OCI-LY7 (cell line): ENCODE measurements around the gene TMEM109. TPM values are rescaled to one million over a fixed set of nuclear protein-coding genes. Genes with fewer than 3 reads are reported as not detected.
A peak's percentile ranks its signal among the peaks of the same experiment; 100 is the strongest.

Source experiments
- BruUV-seq: library from RNA; stranded (reverse); fragments of 400-500 nt; replicated peaks from 2 replicates; lab custom pipeline; 2021; lab: Mats Ljungman, UMichigan
- CTCF ChIA-PET: fragments of 300-600 bp; sonication (Branson Sonifier 250); formaldehyde crosslinking; loops from one replicate; lab custom pipeline; 2022; ENCODE audit warnings: antibody characterized with exemption; ENCODE audit not compliant: unreplicated experiment; lab: Charles Lee
- POLR2A ChIA-PET: fragments of 300-600 bp; sonication (Branson Sonifier 250); formaldehyde crosslinking; loops from one replicate; lab custom pipeline; 2022; ENCODE audit warnings: antibody characterized with exemption; lab: Charles Lee
- DNase-seq: peaks from one replicate; pipeline ENCODE4 v3.0.0-alpha.2; 2015; ENCODE audit warnings: low spot score
- H2AFZ ChIP-seq: fragments of 200-600 bp; sonication (generic), shearing (Covaris generic); 2 replicates; pipeline ENCODE4 v1.6.1; 2014; ENCODE audit warnings: mild to moderate bottlenecking, antibody characterized with exemption, low read length, moderate library complexity
- H3K27ac ChIP-seq: fragments of 200-600 bp; sonication (generic); 2 replicates; pipeline ENCODE4 v1.5.1; 2014; ENCODE audit warnings: mixed run types, low read depth, mild to moderate bottlenecking, moderate library complexity, low read length, inconsistent platforms; ENCODE audit not compliant: poor library complexity, severe bottlenecking
- H3K36me3 ChIP-seq: fragments of 200-600 bp; sonication (generic); 2 replicates; pipeline ENCODE4 v1.6.1; 2014; ENCODE audit warnings: mild to moderate bottlenecking, antibody characterized with exemption, low read length, moderate library complexity, mixed read lengths; ENCODE audit not compliant: insufficient read depth
- H3K4me1 ChIP-seq: fragments of 200-600 bp; sonication (generic); 2 replicates; pipeline ENCODE4 v1.5.1; 2014; ENCODE audit warnings: mild to moderate bottlenecking, low read length; ENCODE audit not compliant: insufficient read depth, poor library complexity, severe bottlenecking
- H3K4me2 ChIP-seq: fragments of 200-600 bp; sonication (generic); 2 replicates; pipeline ENCODE4 v1.6.1; 2014; ENCODE audit warnings: mild to moderate bottlenecking, low read length
- H3K4me3 ChIP-seq: fragments of 200-600 bp; sonication (generic); 2 replicates; pipeline ENCODE4 v1.5.1; 2014; ENCODE audit warnings: mild to moderate bottlenecking, low read depth, low read length; ENCODE audit not compliant: poor library complexity, severe bottlenecking
- H3K79me2 ChIP-seq: fragments of 200-600 bp; sonication (generic); 2 replicates; pipeline ENCODE4 v1.6.1; 2016; ENCODE audit warnings: low read depth, mild to moderate bottlenecking, low read length, moderate library complexity, mixed read lengths; ENCODE audit not compliant: insufficient read depth
- H3K9me2 ChIP-seq: fragments of 200-600 bp; sonication (generic); 2 replicates; pipeline ENCODE4 v1.6.1; 2016; ENCODE audit warnings: mild to moderate bottlenecking, low read length, mixed read lengths; ENCODE audit not compliant: insufficient read depth
- H3K9me3 ChIP-seq: fragments of 200-600 bp; sonication (generic); 2 replicates; pipeline ENCODE4 v1.6.1; 2014; ENCODE audit warnings: mild to moderate bottlenecking, mixed run types, low read length, mixed read lengths
- H4K20me1 ChIP-seq: fragments of 200-600 bp; sonication (generic); 2 replicates; pipeline ENCODE4 v1.6.1; 2014; ENCODE audit warnings: mild to moderate bottlenecking, antibody characterized with exemption, low read length, moderate library complexity, mixed read lengths; ENCODE audit not compliant: insufficient read depth
- EZH2phosphoT487 ChIP-seq: fragments of 200-600 bp; sonication (generic); IDR thresholded peaks from 2 replicates; pipeline ENCODE4 v1.6.1; 2018; ENCODE audit warnings: low read depth, borderline replicate concordance, mild to moderate bottlenecking, mixed run types, antibody characterized with exemption, low read length, moderate library complexity, mixed read lengths
- intact Hi-C: fragments of 100-400 bp; cut with micrococcal nuclease; formaldehyde crosslinking; loops from one replicate; pipeline ENCODE4 v1.10.0; 2022; ENCODE audit not compliant: unreplicated experiment
- total RNA-seq, 2 experiments: library from RNA; depleted of rRNA in 1 of 2; stranded (reverse); fragments of >200 nt in 1 of 2; shearing (Covaris generic) in 1 of 2; gene quantifications; 2 replicates each; pipeline ENCODE4 v1.2.3, GENCODE V29; 2014 to 2022
- TF ChIP-seq, protein P1 (sequence below): fragments of 200-600 bp; sonication (generic); conservative IDR thresholded peaks from 2 replicates; pipeline ENCODE4 v1.5.1; 2014; ENCODE audit warnings: mild to moderate bottlenecking, antibody characterized with exemption, low read length, moderate library complexity, mixed read lengths

The TMEM109 gene
- total RNA-seq, 2 experiments from 2014 or later, result 57.0 to 67.8 TPM

DNA sequence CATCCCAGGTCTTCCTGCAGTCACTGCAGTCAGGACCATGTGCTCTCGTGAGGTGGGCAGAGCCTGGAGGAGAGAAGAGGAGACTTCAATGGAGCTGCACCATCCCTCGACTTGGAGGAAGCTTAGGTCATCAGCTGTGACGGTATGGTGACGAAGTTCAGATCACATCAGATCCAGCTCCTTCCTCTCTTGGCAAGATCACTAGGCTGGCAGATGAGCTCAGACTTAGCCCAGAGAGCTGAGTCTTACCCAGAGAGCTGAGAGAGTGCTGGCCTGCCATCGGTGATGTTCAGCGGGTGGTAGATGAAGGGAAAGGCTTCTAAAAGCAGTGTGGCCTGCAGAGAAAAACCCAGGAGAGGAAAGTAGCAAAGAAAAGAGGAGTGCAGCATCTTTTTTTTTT, 39.8 kb downstream of the TMEM109 start:
- Histone ChIP-seq H3K4me2 (no peak overlapping the region), H4K20me1 (no peaks in the 10 kb centered on the region), H3K36me3 (no peaks in the 10 kb centered on the region), H3K4me1 (peaks cover 36% of the 10 kb centered on the region), H3K9me3 (no peaks in the 10 kb centered on the region), H3K79me2 (peaks cover 3% of the 10 kb centered on the region; the same call in 1 of the 2 replicates), H2AFZ (0 out of 2 replicates have a peak overlapping the region, but pooled peaks have one; percentile 20), H3K27ac (no peak overlapping the region), H3K4me3 (no peak overlapping the region), H3K9me2 (no peaks in the 10 kb centered on the region)
- no TSS peak for BruUV-seq
- TF ChIP-seq, protein P1, sequence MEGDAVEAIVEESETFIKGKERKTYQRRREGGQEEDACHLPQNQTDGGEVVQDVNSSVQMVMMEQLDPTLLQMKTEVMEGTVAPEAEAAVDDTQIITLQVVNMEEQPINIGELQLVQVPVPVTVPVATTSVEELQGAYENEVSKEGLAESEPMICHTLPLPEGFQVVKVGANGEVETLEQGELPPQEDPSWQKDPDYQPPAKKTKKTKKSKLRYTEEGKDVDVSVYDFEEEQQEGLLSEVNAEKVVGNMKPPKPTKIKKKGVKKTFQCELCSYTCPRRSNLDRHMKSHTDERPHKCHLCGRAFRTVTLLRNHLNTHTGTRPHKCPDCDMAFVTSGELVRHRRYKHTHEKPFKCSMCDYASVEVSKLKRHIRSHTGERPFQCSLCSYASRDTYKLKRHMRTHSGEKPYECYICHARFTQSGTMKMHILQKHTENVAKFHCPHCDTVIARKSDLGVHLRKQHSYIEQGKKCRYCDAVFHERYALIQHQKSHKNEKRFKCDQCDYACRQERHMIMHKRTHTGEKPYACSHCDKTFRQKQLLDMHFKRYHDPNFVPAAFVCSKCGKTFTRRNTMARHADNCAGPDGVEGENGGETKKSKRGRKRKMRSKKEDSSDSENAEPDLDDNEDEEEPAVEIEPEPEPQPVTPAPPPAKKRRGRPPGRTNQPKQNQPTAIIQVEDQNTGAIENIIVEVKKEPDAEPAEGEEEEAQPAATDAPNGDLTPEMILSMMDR, result no peak
- TF ChIP-seq EZH2phosphoT487, result no peak
- intact Hi-C loops, result loop anchor here (10.0 kb wide), 1 partner anchor 59 kb away; no protein-coding TSS in a partner anchor
- POLR2A ChIA-PET, result interaction anchor here (0.6 to 1.8 kb wide), 6 partner anchors 9 to 41 kb away, joined by 3 to 8 read pairs (median 4); partner anchors contain the start of gene TMEM109
- no peak for DNase-seq
- CTCF ChIA-PET, result interaction anchor here (0.6 to 1.7 kb wide), 2 partner anchors 31 to 38 kb away, joined by 3 read pairs; no protein-coding TSS in a partner anchor

DNA sequence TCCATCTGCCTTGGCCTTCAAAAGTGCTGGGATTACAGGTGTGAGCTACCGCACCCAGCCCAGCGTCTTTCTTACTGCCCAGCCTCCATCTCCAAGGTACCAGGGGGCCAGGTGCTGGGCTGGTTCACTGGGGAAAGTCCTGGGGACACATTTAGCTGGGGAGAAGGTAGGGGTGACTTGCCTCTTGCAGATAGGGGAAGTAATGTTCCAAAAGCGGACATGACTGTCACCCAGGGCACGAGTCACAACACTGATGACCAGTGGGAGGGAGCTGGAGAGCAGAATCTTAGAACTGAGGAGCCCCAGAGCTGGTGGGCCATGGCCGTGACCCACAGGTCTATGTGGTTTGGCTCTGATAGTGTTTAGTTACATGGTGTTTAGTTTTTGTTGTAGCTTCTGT, 40.5 kb downstream of the TMEM109 start:
- intact Hi-C loops, result loop anchor here (10.0 kb wide), 1 partner anchor 60 kb away; no protein-coding TSS in a partner anchor
- CTCF ChIA-PET, result interaction anchor here (0.6 to 1.7 kb wide), 2 partner anchors 30 to 39 kb away, joined by 3 read pairs; no protein-coding TSS in a partner anchor

More for the DNA sequence above, 40.5 kb downstream of the TMEM109 start:
- TF ChIP-seq, protein P1, result no peak
- no peak for TF ChIP-seq EZH2phosphoT487
- Histone ChIP-seq H2AFZ (no peak overlapping the region), H3K4me1 (peaks cover 35% of the 10 kb centered on the region), H4K20me1 (no peaks in the 10 kb centered on the region), H3K9me3 (no peaks in the 10 kb centered on the region), H3K27ac (no peak overlapping the region), H3K9me2 (no peaks in the 10 kb centered on the region), H3K4me2 (no peak overlapping the region), H3K4me3 (no peak overlapping the region), H3K79me2 (peaks cover 3% of the 10 kb centered on the region; the same call in 1 of the 2 replicates), H3K36me3 (no peaks in the 10 kb centered on the region)
- POLR2A ChIA-PET, result interaction anchor here (1.1 to 1.8 kb wide), 3 partner anchors 9 to 15 kb away, joined by 3 to 8 read pairs (median 4); no protein-coding TSS in a partner anchor
- no peak for DNase-seq
- no TSS peak for BruUV-seq
